Esophagus squamous epithelium (tissue), 4 donors: ENCODE data around the gene PRR19.

Experiments used
- CTCF ChIP-seq, 6 experiments: fragments of 450-650 bp in 4 of 6; fragments of 200-600 bp in 2 of 6; sonication (generic) in 2 of 6; IDR thresholded peaks; one replicate each; pipeline ENCODE4 v1.5.1; 2016 to 2019; ENCODE audit warnings: antibody characterized with exemption in 6 of 6, mild to moderate bottlenecking in 4 of 6, moderate library complexity in 4 of 6
- POLR2A ChIP-seq, 4 donors: fragments of 450-650 bp; IDR thresholded peaks; one replicate each; pipeline ENCODE4 v1.6.1; 2017; ENCODE audit warnings: antibody characterized with exemption in 4 of 4, mild to moderate bottlenecking in 4 of 4, moderate library complexity in 3 of 4

- TF ChIP-seq CTCF (IDR thresholded peaks at IDR 0.05), result no peak
- no peak for TF ChIP-seq POLR2A (IDR thresholded peaks at IDR 0.05)
Measured at GRCh38 chr19:42274065-42274682, 27.8 kb upstream of the PRR19 start.
